ENCODE data around the gene BBS10.
"Not testable (repeated sequence)": the region's sequence is repeated elsewhere in the genome, so short reads cannot be mapped to it uniquely, and the experiment has no call there.

The BBS10 gene

DNA sequence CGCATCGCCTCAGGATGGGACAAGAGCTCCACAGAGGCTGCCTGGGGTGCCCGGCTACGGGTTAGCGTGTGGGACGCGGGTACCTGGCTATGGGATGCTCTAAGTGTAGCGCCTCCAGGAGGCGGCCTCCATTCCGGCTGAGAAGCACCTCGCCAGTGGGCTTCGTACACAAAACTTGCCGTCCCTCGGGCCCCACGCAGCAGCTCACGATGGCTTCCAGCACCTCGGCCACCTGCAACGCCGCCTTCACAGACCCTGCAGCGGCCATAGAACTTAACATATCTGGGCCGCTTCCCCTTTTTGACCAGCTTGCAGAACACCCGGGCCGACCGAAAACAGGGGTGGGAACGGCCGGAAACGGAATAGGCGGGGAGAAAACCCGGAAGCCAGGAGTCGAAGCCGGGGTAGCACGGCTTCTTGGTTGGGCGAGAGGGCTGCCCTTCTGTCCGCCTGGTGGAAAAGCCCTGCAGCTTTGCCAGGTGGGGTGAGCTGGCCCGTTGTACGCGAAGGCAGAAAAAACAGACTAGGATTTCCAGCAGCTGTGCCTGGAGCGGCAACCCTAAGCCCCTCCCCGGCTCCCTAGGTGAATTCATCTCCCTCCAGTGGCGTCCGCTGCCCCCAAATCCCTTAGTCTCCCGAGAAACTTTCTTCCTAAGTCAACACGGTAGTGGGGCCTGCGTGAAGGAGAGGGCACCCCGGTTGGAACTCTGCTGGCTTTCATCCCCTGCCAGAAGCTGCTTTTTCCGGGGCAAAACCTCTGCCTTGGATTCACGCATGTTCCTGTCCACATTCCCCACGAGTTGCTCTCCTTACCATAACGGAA lies at the start of gene BBS10:
TSS of gene BBS10 (minus strand) at position 337 of the 823 bp plus-strand sequence. CDS start at position 280, 57 bp downstream.
- DNase-seq, result peak; percentile 98

DNA sequence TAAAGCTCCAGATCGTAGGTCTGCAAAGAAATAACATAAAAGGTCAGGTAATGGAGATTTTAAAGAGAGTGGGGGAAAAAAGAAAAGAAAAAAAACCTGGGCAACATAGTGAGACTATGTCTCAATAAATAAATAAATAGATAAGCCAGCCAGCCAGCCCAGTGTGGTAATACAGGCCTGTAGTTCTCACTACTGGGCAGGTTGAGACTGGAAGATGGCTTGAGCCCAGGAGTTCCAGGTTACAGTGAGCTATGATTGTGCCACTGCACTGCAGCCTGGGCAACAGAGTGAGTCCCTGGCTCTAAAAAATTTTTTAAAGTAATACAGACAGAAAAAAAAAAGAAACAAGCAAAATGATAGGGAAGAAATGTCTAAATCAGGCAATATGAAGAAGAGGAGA lies 43.2 kb upstream of the BBS10 start:
- no peak for DNase-seq

DNA sequence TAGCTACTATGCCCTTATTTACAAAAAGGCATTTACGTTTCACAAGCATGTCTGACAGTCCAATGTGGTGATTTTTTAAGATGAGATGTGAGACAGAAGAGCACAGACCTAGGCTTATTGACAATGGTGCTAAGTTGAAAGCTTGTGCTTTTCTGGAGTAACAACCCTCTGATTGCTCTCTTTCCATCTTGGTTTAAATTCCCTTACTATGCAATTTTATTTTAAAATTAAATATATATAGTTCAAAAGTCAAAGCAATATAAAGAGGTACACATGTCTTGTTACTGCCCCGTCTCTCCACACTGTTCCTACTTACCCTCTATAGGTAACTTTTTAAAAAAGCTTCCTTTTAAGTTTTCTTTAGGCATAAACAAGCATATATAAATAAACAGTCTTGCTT lies 39.4 kb upstream of the BBS10 start:
- no peak for DNase-seq

DNA sequence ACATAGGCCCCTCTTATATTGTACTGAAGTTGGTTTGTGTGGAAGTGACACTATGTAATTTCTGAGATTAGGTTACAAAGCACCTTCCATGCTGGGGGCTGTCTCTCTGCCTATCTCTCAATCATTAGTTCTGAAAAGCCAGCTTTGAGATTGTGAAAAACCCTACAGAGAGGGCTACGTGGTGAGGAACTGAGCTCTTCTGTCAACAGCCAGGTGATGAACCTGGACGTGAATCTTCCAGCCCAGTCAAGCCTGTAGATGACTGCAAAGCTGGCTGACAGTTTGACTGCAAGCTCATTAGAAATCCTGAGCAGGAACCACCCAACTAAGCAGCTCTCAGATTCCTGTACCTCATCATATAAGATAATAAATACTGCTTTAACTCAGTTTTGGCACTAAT lies 36.3 kb upstream of the BBS10 start:
- no peak for DNase-seq

DNA sequence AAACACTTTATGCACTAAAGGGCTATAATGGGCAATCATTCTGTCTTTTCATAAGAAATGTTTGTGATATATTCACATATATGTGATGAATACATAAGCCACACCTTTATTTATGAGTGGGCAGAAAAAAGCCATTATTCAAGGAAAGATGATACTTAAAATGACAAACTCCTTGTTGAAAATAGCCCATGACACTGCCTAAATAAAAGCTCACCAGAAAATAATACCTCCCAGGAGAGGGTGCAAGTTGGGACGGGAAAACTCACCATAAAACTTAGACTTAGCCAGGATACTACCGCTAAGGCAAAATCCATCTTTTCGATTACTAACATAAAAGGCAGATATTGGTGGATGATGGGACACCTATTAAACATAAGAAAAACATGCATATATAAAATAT lies 35.8 kb upstream of the BBS10 start:
- DNase-seq, result no peak

DNA sequence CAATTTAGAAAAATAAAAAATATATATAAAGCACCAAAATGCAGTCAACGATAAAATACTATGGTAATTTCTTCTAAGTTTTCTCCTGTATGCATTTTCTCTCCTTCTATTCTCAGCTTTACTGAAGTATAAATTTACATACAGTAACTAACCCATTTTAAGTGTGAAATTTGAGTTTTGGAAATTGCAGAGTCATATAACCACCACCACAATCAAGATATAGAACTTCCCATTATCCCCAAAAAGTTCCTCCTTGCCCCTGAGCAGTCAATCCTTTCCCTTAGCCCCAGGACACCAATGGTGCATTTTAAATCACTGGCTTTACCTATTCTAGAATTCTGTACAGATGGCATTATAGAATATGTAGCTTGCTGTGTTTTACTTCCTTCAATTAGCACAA lies 31.0 kb upstream of the BBS10 start:
- no peak for DNase-seq

DNA sequence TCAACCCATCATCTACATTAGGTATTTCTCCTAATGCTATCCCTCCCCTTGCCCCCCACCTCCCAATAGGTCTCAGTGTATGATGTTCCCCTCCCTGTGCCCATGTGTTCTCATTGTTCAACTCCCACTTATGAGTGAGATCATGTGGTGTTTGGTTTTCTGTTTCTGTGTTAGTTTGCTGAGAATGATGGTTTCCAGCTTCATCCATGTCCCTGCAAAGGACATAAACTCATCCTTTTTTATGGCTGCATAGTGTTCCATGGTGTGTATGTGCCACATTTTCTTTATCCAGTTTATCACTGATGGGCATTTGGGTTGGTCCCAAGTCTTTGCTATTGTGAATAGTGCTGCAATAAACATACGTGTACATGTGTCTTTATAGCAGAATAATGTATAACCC lies 28.7 kb upstream of the BBS10 start:
- not testable (repeated sequence) for DNase-seq

DNA sequence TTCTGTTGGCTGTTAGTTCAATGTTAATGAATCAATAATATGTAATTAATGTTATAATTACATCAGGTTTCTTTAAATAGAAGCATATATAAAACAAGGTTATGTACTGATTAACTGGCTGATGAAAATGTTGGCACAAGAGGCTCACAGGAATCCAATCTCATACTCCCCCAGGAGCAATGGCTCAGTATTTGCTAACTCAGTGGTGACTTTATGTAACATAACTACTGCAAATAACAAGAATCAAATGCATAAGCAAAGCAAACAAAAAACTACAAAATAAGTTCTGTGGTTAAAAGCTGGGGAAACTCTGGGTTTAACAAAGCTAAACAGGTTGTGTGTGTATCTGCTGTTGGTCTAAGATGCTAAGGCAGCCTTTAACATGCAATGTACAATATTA lies 27.7 kb upstream of the BBS10 start:
- DNase-seq, result no peak

DNA sequence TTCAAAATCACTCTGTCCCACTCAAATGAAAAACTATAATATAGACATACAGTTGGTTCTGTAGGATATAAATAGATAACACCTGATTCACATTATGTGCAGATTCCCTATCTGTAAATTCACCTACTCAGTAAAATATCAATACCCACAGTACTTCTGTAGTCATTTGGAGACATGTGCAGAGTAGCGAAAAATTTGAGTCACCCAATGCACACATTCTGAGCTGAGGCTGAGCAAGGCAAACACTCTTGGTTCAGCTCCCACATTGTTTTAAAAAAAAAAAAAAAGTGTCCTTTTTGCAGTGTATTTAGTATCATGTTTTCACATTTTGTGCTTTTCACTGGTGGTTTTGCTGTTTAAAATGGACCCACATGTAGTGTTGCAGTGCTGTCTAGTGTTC lies 27.3 kb upstream of the BBS10 start:
- no peak for DNase-seq

DNA sequence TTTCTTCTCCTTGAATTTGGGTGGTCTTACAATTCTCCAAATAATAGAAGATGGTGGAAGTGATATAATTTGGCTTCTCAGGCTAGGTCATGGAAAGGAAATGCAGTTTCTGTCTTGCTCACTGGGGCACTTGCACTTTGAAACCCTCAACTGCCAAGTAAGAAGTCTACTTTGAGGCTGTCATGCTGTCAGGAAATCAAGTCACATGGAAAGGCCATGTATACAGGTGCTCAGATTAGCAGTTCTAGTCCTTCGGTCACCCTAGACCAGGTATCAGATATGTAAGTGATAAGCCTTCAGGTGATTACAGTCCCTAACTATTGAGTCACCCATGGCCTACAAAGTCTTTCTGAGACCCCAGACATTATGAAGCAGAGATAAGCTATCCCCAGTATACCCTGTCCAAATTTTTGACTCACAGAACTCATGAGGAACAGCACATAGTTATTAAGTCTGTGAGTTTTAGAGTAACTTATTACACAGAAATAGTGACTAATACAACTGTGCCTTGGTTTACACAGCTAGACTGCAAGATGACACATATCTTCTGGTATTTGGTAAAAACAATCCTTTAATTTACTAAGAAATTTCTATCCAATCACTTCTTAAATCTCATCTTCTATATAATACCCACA lies 26.3 kb upstream of the BBS10 start:
- DNase-seq, result no peak

DNA sequence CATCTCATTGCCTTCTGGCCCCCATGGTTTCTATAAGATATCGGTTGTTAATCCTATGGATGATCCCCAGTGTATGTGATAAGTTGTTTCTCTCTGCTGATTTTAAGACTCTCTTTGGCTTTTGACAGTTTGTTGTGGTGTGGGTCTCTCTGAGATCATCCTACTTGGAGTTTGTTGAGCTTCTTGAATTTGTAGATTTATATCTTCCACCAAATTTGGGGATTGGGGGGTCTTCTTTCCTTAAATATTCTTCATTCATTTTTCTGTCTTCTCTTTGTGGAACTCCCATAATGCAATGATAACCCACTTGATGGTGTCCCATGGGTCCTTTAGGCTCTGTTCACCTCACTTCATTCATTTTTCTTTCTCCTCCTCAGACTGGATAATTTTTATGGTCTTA lies 20.0 kb upstream of the BBS10 start:
- no peak for DNase-seq

DNA sequence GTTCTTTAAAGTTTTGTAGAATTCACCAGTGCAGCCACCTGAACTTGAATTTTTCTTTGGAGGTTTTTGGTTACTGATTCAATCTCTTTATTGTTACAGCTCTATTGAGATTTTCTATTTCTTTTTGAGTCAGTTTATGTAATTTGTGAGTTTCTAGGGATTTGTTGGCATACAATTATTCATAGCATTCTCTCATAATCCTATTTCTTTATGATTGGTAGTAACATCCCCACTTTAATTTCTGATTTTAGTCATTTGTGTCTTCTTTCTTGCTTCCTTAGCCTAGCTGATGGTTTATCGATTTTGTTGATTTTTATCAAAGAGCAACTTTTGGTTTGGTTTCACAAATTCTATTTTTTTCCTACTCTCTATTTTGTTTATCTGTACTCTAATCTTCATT lies 17.9 kb upstream of the BBS10 start:
- no peak for DNase-seq

DNA sequence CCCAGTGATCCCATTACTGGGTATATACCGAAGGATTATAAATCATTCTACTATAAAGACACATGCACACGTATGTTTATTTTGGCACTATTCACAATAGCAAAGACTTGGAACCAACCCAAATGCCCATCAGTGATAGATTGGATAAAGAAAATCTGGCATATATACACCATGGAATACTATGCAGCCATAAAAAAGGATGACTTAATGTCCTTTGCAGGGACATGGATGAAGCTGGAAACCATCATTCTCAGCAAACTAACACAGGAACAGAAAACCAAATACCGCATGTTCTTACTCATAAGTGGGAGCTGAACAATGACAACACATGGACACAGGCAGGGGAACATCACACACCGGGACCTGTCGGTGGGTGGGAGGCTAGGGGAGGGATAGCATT lies 15.9 kb upstream of the BBS10 start:
- not testable (repeated sequence) for DNase-seq

DNA sequence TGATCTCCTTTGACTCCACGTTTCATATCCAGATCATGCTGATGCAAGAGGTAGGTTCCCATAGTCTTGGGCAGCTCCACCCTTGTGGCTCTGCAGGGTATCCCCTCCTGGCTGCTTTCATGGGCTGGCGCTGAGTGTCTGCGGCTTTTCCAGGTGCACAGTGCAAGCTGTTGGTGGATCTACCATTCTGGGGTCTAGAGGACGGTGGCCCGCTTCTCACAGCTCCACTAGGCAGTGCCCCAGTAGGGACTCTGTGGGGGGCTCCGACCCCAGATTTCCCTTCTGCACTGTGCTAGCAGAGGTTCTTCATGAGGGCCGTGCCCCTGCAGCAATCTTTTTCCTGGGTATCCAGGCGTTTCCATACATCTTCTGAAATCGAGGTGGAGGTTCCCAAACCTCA lies 12.1 kb upstream of the BBS10 start:
- DNase-seq, result no peak

DNA sequence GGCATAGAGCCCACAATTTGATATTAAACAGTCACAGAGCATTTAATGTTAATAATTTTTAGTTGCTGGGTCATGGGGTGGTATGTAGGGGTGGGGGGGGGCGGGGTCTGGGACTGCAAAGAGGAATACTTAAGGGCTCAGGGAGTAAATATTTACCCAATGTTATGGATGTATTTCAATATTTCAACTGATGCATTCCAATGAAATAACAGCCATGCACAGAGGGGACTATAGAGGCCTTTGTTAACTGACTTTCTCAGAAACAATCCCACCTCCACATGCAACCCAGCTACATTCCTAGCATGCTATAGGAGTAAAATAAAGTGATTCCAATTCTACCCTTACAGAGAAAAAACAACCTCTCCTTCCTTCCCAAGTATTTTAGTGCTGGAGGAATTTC lies 7.9 kb upstream of the BBS10 start:
- DNase-seq, result no peak

DNA sequence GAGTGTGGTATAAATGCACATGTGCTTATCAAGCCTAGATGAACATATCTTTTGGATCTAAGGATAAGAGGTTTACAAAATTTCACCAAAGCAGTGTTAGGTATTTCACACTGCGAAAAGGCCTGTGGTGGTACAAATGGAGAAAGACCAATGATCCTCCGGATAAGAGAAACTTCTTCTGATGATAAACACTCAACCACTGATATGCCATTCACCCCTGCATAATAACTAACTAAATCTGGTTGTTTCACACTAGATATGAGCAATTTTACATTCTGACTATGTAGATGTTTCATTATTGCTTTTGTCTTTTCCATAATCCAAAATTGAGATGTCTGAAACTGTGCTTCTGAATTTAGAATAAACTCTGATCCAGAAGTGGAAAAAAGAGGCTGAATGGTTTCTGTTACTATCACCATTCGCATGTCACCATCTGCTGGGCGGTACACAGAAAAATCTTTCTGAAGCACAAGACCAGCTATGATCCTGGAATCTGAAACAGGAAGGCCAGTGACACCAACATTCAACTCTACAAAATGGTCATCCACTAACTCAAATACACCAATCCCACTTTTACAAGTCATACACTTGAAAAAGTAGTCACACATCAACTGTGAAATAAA lies 1.3 kb downstream of the BBS10 start:
- DNase-seq, result peak; percentile 83

DNA sequence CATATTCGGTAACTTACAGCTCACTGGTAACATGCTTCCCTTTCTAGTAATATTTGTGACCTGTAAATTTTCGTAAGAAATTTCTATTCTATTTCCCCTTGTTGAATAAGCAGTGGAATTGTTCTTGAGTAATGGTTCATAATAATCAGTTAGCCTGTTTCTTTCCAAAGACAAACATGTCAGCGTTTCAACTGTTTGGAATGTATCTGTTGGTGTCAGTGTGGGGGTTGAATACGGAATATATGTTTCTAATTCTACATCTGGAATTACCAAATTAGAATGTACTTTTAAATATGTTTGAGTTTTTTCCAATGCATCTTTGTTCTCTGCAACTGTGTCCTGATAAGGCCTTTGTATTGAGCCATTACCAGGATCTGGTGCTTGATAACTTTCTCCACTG lies 2.0 kb downstream of the BBS10 start:
- no peak for DNase-seq

DNA sequence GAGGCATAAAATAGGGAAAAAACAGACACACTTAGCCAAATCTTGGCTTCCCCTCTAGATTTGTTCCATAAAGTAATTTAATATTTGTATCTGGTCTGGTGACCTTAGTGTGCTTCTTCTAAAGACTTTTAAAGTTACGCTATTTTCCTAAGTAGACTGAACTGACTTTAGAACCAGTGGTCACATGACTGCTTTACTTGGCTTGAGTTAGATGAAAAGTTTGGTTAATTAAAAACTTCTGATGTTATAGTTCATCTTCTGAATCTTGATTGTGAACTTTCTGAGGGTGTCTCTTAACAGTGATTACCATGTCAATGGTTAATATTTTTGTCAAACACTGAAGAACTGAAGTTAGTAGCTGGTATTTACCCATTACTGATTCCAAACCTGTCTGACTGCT lies 2.6 kb downstream of the BBS10 start:
- DNase-seq, result no peak

DNA sequence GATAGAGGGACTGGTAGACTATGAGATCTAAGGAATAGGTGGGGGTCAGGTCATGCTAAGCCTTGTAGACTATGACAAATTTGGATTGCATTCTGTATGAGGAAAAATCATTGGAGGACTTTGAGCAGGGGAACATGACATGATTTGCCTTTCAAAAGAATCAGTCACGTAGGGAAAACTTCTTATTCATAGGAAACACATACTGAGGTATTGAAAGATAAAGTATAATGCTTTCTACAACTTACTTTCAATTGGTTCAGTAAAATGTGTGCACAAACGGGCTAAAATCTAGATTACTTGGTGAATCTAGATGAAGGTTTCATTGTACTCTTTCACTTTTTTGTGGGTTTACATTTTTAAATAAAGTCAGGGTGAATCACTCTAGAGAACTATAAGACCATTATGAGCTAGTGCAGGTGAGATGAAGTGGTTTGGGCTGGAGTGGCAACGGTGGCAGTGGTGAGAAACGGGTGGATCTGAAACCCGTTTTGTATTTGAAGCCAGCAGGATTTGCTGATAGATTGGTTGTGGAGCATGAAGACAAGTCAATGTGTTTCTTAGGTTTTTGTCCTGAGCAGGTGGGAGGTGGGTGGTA lies 6.7 kb downstream of the BBS10 start:
- no peak for DNase-seq

DNA sequence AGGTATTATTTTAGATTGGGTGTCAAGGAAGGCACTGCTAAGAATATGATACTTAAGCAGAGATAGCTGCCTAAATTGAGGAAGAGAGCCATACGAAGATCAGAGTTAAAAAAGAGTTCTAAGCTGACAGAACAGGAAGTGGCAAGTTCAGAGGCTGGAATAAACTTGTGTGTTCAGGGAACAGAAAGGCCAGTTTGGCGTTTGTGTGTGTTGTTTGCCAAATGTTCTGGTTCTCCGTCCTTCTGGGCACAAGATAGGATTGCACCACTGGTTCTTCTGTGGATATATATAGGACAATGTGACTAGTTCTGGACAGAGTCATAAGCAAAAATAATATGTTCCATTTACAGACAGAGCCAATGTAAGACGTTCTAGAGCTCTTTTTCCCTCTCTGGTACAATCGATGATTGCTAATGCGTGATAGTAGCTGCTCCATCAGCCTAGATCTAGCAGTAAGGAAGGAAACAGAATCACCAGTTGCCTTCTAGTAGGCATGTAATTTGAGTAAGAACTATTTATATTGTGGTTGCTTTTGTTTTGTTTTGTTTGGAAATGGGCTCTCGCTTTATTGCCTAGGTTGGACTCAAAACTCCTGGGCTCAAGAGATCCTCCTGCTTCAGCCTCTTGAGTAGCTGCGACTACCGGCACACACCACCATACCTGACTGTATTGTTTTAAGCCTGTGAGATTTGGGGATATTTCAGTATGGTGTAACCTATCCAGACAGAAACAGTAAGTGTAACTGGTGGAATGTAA lies 7.4 kb downstream of the BBS10 start:
- peak; percentile 23 for DNase-seq

DNA sequence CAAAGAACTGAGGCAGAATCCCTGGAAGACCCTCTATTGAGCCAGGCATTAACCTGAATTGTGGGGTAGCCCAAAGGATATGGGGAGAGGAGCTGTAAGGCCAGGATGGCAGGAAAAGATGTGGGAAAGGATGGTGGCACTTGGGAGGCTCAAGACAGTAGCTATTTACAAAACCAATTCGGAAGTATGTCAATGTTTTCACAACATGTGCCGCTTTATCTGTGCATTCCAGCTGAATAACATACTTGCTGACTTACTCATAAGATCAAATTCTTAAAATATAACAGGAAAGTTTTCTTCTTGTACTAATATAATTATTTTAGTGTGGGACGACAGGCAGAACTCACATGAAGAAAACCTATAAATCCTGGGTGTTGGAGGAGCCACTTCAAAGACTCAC lies 10.6 kb downstream of the BBS10 start:
- no peak for DNase-seq

DNA sequence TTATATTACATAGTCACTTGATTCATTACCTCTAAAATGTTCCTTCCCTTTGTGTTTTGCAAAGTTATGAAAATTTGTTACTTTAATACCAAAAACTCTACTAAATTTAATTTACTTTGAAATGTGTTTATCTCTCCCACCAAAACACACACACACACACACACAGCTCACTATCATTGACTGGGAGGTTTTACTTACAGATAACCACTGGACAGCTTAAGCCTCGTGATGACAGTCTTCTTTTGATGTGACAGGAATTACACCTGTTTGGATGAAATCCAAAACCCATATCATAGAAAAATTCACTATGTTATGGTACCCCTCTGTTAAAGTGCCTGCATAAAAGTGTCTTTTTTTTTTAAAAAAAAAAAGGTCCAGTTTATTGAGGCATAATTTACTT lies 15.6 kb downstream of the BBS10 start:
- DNase-seq, result no peak

DNA sequence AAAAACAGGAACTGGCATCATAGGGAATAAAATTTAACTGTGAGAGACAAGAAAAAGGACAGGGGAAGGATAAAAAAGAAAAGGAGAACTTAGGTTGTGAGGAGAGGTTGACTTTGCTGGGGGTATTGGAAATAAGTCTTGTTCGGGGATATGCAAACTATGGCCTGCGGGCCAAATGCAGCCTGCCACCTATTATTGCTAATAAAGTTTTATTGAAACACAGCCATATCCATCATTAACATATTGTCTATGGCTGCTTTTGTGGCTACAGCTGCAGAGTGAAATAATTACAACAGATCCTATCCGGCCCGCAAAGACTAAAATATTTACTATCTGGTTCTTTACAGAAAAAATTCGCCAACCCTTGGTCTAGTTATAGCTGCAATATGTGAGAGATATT lies 18.6 kb downstream of the BBS10 start:
- DNase-seq, result no peak
